Mucosa of rectum (tissue), 2 donors: ENCODE measurements around the gene OCIAD1.
"Not testable (repeated sequence)": the region's sequence is repeated elsewhere in the genome, so short reads cannot be mapped to it uniquely, and the experiment has no call there.

Experiments used
- H3K27ac ChIP-seq, 2 donors: one replicate each; pipeline ENCODE4 v1.7.0; 2013; ENCODE audit warnings: inconsistent platforms in 2 of 2, low read depth in 2 of 2, low read length in 2 of 2
- H3K27me3 ChIP-seq, 2 donors: one replicate each; pipeline ENCODE4 v1.7.0; 2013; ENCODE audit warnings: low read length in 2 of 2; ENCODE audit not compliant: control insufficient read depth in 2 of 2, insufficient read depth in 2 of 2
- H3K36me3 ChIP-seq, 2 donors: one replicate each; pipeline ENCODE4 v1.7.0; 2013; ENCODE audit warnings: low read length in 2 of 2; ENCODE audit not compliant: control insufficient read depth in 2 of 2, insufficient read depth in 2 of 2
- H3K4me1 ChIP-seq, 2 donors: one replicate each; pipeline ENCODE4 v1.7.0; 2013; ENCODE audit warnings: low read length in 2 of 2, mild to moderate bottlenecking in 1 of 2; ENCODE audit not compliant: control insufficient read depth in 2 of 2, insufficient read depth in 2 of 2
- H3K4me3 ChIP-seq, 2 donors: one replicate each; pipeline ENCODE4 v1.7.0; 2013; ENCODE audit warnings: low read length in 2 of 2
- H3K9ac ChIP-seq, 2 donors: one replicate each; pipeline ENCODE4 v1.7.0; 2013; ENCODE audit warnings: low read length in 2 of 2, low read depth in 1 of 2, mild to moderate bottlenecking in 1 of 2
- H3K9me3 ChIP-seq, 2 donors: one replicate each; pipeline ENCODE4 v1.7.0; 2013; ENCODE audit warnings: low read length in 2 of 2; ENCODE audit not compliant: control insufficient read depth in 2 of 2
- donor health status: healthy.
- donor health status: Normal muscosa, but diverticular disease.

Gene OCIAD1

DNA sequence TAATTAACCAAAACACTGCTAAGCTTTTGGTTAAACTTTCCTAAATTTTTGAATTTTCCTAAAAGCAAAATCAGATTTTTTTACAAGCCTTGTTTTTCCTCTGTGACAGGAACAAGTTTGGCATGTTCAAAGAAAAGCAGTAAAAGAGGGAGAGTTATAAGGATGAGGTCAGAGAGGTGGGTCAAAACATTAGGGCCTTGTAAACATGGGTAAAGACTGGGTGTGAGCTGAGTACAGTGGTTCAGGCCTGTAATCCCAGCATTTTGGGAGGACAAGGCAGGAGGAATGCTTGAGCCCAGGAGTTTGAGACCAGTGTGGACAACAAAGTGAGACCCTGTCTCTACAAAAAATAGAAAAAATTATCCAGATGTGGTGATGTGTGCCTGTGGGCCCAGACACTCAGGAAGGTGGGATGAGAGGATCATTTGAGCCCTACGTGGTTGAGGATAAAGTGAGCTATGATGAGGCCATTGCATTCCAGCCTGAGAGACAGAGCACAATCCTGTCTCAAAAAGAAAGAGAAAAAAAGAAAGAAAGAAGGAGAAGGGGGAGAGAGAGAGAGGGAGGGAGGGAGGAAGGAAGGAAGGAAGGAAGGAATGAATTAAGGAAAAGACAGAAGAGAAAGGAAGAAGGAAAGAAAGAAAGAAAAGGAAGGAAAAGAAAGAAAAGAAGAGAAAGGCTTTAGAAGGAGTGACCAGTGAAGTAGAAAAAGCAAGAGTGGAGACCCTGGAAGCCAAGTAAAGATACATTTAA is 33.8 kb upstream of the OCIAD1 start:
- Histone ChIP-seq H3K27me3 (no peaks in the 10 kb centered on the region), H3K36me3 (no peaks in the 10 kb centered on the region), H3K4me3 (no peak overlapping the region), H3K9me3 (no peaks in the 10 kb centered on the region), H3K4me1 (peaks cover 0 to 5% of the 10 kb centered on the region in 2 donors), H3K9ac (peak overlapping the region in 1 of 2 donors; percentile 7), H3K27ac (peak overlapping the region in 1 of 2 donors; percentile 14)

DNA sequence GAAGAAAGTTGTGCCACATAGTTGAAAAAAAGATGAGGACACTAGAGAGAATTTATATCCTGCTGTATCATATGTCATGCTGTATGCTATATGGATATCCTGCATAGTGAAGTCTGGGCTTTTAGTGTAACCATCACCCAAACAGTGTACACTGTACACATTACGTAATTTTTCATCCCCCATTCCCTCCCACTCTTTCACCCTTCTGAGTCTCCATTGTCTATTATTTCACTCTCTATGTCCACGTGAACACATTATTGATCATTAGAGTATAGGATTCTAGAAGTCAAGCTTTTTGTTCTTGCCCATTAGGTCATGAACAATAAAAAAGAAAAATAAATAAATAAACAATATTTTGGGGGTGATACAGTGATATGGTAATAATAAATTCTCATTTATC is 32.8 kb upstream of the OCIAD1 start:
- no peak overlapping the region for H3K9ac ChIP-seq
- no peaks in the 10 kb centered on the region for H3K27me3 ChIP-seq
- no peaks in the 10 kb centered on the region for H3K9me3 ChIP-seq
- no peaks in the 10 kb centered on the region for H3K36me3 ChIP-seq
- no peak overlapping the region for H3K4me3 ChIP-seq
- no peak overlapping the region for H3K27ac ChIP-seq
- peaks cover 0 to 5% of the 10 kb centered on the region in 2 donors for H3K4me1 ChIP-seq

DNA sequence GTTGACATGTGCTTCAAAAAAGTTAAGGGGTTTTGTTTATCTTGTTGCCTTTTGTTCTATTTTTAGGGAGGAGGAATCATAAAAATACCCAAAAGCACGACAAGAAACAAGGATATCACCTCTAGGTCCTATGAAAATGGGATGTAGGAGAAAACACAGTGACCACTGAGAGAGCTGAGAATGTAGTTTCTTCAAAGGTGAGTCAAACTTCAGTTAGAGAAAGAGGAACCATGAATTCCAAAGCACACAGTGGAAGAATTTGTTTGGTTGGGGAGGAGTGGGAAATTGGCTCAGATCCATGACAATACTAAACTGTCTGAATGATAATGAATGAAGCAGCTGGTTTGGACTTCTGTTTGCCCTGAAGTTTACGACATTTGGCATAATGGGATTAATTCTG is 31.7 kb upstream of the OCIAD1 start:
- no peaks in the 10 kb centered on the region for H3K36me3 ChIP-seq
- no peak overlapping the region for H3K4me3 ChIP-seq
- H3K27me3 ChIP-seq = no peaks in the 10 kb centered on the region
- no peak overlapping the region for H3K27ac ChIP-seq
- H3K9me3 ChIP-seq = no peaks in the 10 kb centered on the region
- peaks cover 0 to 5% of the 10 kb centered on the region in 2 donors for H3K4me1 ChIP-seq
- no peak overlapping the region for H3K9ac ChIP-seq

- H3K4me1 ChIP-seq, H3K27me3 ChIP-seq, H3K27ac ChIP-seq: not testable (repeated sequence)
Observed at GRCh38 chr4:48800155-48800554, 30.7 kb upstream of the OCIAD1 start.

GRCh38 chr4:48801016-48801715 is 29.7 kb upstream of the OCIAD1 start:
- no peak overlapping the region for H3K4me3 ChIP-seq
- H3K9me3 ChIP-seq = no peaks in the 10 kb centered on the region
- no peak overlapping the region for H3K27ac ChIP-seq
- H3K27me3 ChIP-seq = no peaks in the 10 kb centered on the region
- H3K9ac ChIP-seq = no peak overlapping the region
- peaks cover 0 to 5% of the 10 kb centered on the region in 2 donors for H3K4me1 ChIP-seq
- H3K36me3 ChIP-seq = no peaks in the 10 kb centered on the region

More at GRCh38 chr4:48800155-48800554, 30.7 kb upstream of the OCIAD1 start:
- not testable (repeated sequence) for H3K36me3 ChIP-seq, H3K9me3 ChIP-seq, H3K4me3 ChIP-seq, H3K9ac ChIP-seq

GRCh38 chr4:48804584-48805301 is 26.1 kb upstream of the OCIAD1 start:
- no peaks in the 10 kb centered on the region for H3K36me3 ChIP-seq
- H3K4me3 ChIP-seq = no peak overlapping the region
- H3K9me3 ChIP-seq = no peaks in the 10 kb centered on the region
- H3K27me3 ChIP-seq = no peaks in the 10 kb centered on the region
- no peak overlapping the region for H3K9ac ChIP-seq
- H3K4me1 ChIP-seq = no peaks in the 10 kb centered on the region
- no peak overlapping the region for H3K27ac ChIP-seq

DNA sequence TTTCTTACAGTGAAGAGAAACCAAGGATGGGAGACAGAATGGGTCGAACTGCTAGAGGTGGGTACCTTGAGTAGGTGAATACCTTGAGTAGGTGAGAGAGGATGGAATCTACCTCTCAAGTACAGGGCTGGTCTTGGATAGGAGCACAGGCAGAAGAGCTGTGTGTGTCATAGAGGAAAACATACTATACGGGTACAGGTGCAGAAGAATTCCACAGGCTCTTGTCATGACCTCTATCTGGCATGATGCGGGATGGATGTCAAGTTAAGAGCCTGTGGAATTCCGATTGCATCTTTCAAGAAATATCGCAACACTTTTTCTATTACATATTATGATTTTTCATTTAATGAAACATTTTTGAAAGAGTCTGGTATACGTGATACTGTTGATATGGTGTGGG is 18.0 kb upstream of the OCIAD1 start:
- H3K9me3 ChIP-seq = no peaks in the 10 kb centered on the region
- H3K9ac ChIP-seq = no peak overlapping the region
- no peaks in the 10 kb centered on the region for H3K4me1 ChIP-seq
- H3K4me3 ChIP-seq = no peak overlapping the region
- no peaks in the 10 kb centered on the region for H3K36me3 ChIP-seq
- H3K27me3 ChIP-seq = no peaks in the 10 kb centered on the region
- H3K27ac ChIP-seq = no peak overlapping the region

DNA sequence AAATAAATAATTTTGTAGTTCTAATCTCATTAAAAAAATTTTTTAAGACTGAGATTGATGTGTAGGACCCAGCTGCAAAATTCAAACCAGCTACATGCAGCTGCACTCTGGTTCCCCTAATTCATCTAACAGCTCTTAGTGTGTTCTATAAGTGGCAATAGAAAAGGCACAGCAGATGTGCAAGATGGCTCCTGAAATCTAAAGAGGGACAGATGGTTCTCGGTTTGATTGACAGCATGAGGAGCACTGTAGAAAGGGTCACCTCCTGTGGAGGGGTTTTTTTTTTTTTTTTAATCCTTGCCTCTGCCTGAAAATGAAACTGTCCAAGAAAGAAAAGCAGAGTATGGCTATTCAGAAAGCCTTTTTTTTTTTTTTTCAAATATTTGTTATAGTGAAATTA is 16.9 kb upstream of the OCIAD1 start:
- Histone ChIP-seq H3K27me3 (no peaks in the 10 kb centered on the region), H3K9ac (no peak overlapping the region), H3K4me3 (no peak overlapping the region), H3K9me3 (no peaks in the 10 kb centered on the region), H3K36me3 (no peaks in the 10 kb centered on the region), H3K27ac (no peak overlapping the region), H3K4me1 (no peaks in the 10 kb centered on the region)

DNA sequence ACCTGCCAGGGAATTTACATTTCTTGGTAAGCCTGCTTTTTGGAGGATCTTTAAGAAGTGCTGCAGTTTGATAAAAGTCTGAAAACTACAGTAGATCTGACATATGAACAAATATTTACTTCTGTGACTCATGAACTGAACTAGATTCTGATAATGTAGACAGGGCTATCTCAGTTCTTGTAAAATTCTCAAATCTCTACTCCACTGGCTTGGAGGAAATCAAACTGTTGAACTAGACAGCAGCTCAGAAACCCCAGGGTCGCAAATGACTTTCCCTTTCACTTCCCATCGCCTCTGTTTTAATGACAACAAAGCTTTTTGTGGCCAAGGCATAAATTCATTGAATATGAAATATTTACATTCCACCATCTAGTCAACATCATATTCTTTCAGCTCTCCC is 15.4 kb upstream of the OCIAD1 start:
- Histone ChIP-seq H3K27me3 (no peaks in the 10 kb centered on the region), H3K27ac (no peak overlapping the region), H3K4me1 (no peaks in the 10 kb centered on the region), H3K4me3 (peak overlapping the region in 1 of 2 donors; percentile 9), H3K9ac (no peak overlapping the region), H3K36me3 (no peaks in the 10 kb centered on the region), H3K9me3 (no peaks in the 10 kb centered on the region)

DNA sequence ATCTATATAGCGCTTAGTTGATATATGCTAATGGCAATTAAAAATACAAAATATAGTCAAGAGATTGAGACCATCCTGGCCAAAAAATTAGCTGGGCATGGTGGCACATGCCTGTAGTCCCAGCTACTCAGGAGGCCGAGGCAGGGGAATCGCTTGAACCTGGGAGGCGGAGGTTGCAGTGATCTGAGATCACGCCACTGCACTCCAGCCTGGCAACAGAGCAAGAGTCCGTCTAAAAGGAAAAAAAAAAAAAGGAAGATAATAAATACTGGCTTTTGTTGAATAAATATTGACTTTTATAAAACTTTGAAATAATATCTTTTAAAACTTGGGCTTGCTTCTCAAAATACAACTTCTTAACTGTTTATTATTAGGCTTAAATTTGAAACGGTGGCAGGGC is 14.6 kb upstream of the OCIAD1 start:
- not testable (repeated sequence) for H3K4me3 ChIP-seq, H3K36me3 ChIP-seq, H3K27ac ChIP-seq, H3K4me1 ChIP-seq, H3K27me3 ChIP-seq, H3K9me3 ChIP-seq, H3K9ac ChIP-seq
